ENCODE measurements around the gene CRAT.

CRAT gene

GRCh38 chr9:129104051-129104450, 6.5 kb downstream of the CRAT start:
- Histone ChIP-seq H3K4me2 (ENCODE audit: low read length) (peak overlapping the region; percentile 50), H3K4me3 (ENCODE audit: low read depth, low read length) (no peak overlapping the region), H2AFZ (no peak overlapping the region), H3K27ac (peak overlapping the region; percentile 82), H3K79me2 (no peaks in the 10 kb centered on the region), H3K36me3 (ENCODE audit: control insufficient read depth, insufficient read depth, low read length) (no peaks in the 10 kb centered on the region), H3K27me3 (ENCODE audit: control insufficient read depth, insufficient read depth, low read length) (no peaks in the 10 kb centered on the region), H3K9me3 (ENCODE audit: control insufficient read depth, low read length) (no peaks in the 10 kb centered on the region), H3K9ac (no peak overlapping the region), H3K4me1 (peaks cover 14% of the 10 kb centered on the region)
- TF ChIP-seq, protein P1, sequence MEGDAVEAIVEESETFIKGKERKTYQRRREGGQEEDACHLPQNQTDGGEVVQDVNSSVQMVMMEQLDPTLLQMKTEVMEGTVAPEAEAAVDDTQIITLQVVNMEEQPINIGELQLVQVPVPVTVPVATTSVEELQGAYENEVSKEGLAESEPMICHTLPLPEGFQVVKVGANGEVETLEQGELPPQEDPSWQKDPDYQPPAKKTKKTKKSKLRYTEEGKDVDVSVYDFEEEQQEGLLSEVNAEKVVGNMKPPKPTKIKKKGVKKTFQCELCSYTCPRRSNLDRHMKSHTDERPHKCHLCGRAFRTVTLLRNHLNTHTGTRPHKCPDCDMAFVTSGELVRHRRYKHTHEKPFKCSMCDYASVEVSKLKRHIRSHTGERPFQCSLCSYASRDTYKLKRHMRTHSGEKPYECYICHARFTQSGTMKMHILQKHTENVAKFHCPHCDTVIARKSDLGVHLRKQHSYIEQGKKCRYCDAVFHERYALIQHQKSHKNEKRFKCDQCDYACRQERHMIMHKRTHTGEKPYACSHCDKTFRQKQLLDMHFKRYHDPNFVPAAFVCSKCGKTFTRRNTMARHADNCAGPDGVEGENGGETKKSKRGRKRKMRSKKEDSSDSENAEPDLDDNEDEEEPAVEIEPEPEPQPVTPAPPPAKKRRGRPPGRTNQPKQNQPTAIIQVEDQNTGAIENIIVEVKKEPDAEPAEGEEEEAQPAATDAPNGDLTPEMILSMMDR (IDR thresholded peaks at IDR 0.05), result no peak

- Histone ChIP-seq H3K36me3 (ENCODE audit: control insufficient read depth, insufficient read depth, low read length) (no peaks in the 10 kb centered on the region), H3K9ac (no peak overlapping the region), H2AFZ (peak overlapping the region; percentile 25), H3K9me3 (ENCODE audit: control insufficient read depth, low read length) (no peaks in the 10 kb centered on the region), H3K4me2 (ENCODE audit: low read length) (peak overlapping the region; percentile 50), H3K27me3 (ENCODE audit: control insufficient read depth, insufficient read depth, low read length) (no peaks in the 10 kb centered on the region), H3K79me2 (no peaks in the 10 kb centered on the region), H3K27ac (peak overlapping the region; percentile 82), H3K4me3 (ENCODE audit: low read depth, low read length) (no peak overlapping the region), H3K4me1 (peaks cover 14% of the 10 kb centered on the region)
- TF ChIP-seq, protein P1 (IDR thresholded peaks at IDR 0.05), result no peak
These were observed 7.0 kb downstream of the CRAT start for GRCh38 chr9:129103595-129103965.

DNA sequence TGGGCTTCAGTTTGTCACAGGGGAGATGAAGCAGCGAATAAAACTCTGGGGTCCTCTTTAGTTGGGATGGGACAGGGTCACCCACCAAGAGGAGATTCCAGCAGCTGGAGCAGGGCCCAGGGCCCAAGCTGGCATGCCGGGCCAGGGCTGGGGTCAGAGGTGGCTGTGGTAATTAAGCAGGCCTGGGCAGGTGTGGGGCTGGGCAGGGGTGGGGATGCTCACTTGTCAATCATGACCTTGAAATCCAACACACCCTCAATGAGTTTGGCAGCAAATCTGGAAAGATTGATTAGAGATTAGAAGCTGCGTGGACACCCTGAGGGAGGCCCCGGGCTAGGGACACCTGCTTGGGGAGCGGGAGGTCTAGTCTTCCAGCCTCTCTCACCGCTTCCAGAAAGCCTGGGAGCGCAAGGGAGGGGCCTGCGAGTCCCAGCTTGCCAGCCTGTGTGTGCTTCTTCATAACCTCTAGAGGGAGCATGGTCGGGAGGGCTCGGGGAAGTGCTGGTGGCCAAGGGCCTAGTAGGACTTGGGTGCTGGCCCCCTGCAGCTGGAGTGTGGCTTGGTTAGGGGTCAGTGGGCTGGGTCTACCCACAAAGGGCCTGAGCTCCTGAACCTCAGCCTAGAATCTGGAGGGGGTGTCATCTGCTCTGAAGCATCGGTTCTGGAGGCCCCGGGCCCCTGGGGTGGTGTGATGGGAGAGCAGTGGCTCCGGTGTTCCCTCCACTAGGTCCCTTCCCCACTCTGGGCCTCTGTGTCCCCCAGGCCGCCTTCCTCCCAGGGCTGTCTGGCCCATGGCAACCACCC, 7.6 kb downstream of the CRAT start:
- H3K9ac ChIP-seq, result no peak overlapping the region
- peak overlapping the region; percentile 82 for H3K27ac ChIP-seq
- H3K4me1 ChIP-seq, result peaks cover 14% of the 10 kb centered on the region
- H3K27me3 ChIP-seq (ENCODE audit: control insufficient read depth, insufficient read depth, low read length), result no peaks in the 10 kb centered on the region
- H3K4me2 ChIP-seq (ENCODE audit: low read length), result peak overlapping the region; percentile 50
- H3K9me3 ChIP-seq (ENCODE audit: control insufficient read depth, low read length), result no peaks in the 10 kb centered on the region
- H3K36me3 ChIP-seq (ENCODE audit: control insufficient read depth, insufficient read depth, low read length), result no peaks in the 10 kb centered on the region
- TF ChIP-seq, protein P1 (IDR thresholded peaks at IDR 0.05), result peak; percentile 48
- no peak overlapping the region for H3K4me3 ChIP-seq (ENCODE audit: low read depth, low read length)
- H2AFZ ChIP-seq, result peak overlapping the region; percentile 25
- no peaks in the 10 kb centered on the region for H3K79me2 ChIP-seq

- H3K36me3 ChIP-seq (ENCODE audit: control insufficient read depth, insufficient read depth, low read length), result no peaks in the 10 kb centered on the region
These were observed 8.5 kb downstream of the CRAT start for GRCh38 chr9:129102095-129102525.

More at GRCh38 chr9:129102095-129102525, 8.5 kb downstream of the CRAT start:
- H3K4me1 ChIP-seq, result peaks cover 14% of the 10 kb centered on the region
- H3K4me3 ChIP-seq (ENCODE audit: low read depth, low read length), result no peak overlapping the region
- H3K27ac ChIP-seq, result peak overlapping the region; percentile 82
- no peaks in the 10 kb centered on the region for H3K27me3 ChIP-seq (ENCODE audit: control insufficient read depth, insufficient read depth, low read length)
- no peaks in the 10 kb centered on the region for H3K9me3 ChIP-seq (ENCODE audit: control insufficient read depth, low read length)
- H3K4me2 ChIP-seq (ENCODE audit: low read length), result no peak overlapping the region
- H3K79me2 ChIP-seq, result no peaks in the 10 kb centered on the region
- no peak overlapping the region for H3K9ac ChIP-seq
- H2AFZ ChIP-seq, result no peak overlapping the region
- TF ChIP-seq, protein P1 (IDR thresholded peaks at IDR 0.05), result no peak
